HG02610 (cell line): ENCODE data around the gene NAGPA.
"Not testable (repeated sequence)": the region's sequence is repeated elsewhere in the genome, so short reads cannot be mapped to it uniquely, and the experiment has no call there.

Source experiments
- ATAC-seq: cut with Tn5 transposase; IDR thresholded peaks from one replicate; pipeline ENCODE4 v1.9.1; 2021; ENCODE audit warnings: mild to moderate bottlenecking, moderate library complexity; ENCODE audit not compliant: unreplicated experiment

NAGPA gene, protein sequence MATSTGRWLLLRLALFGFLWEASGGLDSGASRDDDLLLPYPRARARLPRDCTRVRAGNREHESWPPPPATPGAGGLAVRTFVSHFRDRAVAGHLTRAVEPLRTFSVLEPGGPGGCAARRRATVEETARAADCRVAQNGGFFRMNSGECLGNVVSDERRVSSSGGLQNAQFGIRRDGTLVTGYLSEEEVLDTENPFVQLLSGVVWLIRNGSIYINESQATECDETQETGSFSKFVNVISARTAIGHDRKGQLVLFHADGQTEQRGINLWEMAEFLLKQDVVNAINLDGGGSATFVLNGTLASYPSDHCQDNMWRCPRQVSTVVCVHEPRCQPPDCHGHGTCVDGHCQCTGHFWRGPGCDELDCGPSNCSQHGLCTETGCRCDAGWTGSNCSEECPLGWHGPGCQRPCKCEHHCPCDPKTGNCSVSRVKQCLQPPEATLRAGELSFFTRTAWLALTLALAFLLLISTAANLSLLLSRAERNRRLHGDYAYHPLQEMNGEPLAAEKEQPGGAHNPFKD

DNA sequence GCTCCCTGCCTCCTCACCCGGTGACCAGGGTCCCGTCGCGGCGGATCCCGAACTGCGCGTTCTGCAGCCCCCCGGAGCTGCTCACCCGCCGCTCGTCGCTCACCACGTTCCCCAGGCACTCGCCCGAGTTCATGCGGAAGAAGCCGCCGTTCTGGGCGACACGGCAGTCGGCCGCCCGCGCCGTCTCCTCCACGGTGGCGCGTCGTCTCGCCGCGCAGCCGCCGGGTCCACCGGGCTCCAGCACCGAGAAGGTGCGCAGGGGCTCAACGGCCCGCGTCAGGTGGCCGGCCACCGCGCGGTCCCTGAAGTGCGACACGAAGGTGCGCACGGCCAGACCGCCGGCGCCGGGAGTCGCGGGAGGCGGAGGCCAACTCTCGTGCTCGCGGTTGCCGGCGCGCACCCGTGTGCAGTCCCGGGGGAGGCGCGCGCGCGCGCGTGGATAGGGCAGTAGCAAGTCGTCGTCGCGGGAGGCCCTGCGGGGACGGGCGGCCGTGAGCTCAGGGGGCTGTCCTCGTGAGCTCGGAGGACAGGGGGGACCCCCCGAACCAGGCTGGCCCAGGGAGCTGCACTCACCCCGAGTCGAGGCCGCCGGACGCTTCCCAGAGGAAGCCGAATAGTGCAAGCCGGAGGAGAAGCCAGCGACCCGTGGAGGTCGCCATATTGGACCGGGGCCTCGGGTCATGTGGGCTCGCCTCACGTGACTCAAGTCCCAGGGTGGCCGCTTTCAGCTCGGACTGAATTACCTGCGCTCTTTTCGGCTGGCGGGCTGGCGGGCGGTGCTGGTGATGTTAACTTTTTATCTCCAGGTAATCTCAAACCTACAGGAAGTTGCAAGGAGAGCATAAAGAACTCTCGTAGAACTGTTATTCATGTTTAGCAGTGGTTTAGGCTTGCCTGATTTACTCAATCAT lies at the start of gene NAGPA:
Gene NAGPA (minus strand): TSS at position 680 of the 911 bp plus-strand sequence. CDS start 21 bp downstream, at position 659.
- peak; percentile 83 for ATAC-seq

DNA sequence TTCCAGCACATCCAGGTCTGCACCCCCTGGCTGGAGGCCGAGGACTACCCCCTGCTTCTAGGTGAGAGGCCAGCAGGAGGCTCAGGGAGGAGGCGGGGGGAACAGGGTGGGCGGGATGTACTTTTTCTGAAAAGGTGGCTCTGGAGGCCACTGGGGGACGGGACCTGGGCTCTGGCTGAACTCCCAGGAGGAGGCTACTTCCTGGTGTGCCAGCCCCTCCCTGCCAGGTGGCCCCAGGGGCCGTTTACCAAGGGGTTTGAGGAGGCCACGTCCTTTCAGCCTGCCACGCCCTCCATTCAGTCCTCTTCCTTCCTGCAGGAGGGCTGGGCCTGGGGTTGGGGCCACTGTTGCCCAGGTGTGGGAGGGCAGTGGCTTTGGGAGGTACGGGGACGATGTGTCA lies 47.3 kb upstream of the NAGPA start:
- not testable (repeated sequence) for ATAC-seq

- not testable (repeated sequence) for ATAC-seq
Observed at GRCh38 chr16:5080461-5080860, 46.7 kb upstream of the NAGPA start.

DNA sequence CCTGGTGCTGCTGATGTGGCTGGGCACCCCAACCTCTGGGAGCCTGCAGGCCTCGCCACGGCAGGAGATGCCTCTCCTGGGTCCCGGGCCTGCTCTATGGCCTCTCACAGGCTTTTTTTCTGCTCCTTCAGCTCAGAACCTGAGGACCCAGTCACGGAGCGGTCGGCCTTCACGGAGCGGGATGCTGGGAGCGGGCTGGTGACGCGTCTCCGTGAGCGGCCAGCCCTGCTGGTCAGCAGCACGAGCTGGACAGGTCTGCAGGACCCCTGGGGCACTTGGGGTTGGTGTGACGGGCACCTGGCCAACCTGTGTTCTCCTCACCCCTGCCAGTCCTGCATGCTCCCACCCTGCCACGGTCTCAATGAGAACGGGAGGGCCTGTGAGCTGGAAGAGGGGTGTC lies 44.9 kb upstream of the NAGPA start:
- ATAC-seq, result no peak

GRCh38 chr16:5077304-5077703 lies 43.6 kb upstream of the NAGPA start:
- no peak for ATAC-seq

DNA sequence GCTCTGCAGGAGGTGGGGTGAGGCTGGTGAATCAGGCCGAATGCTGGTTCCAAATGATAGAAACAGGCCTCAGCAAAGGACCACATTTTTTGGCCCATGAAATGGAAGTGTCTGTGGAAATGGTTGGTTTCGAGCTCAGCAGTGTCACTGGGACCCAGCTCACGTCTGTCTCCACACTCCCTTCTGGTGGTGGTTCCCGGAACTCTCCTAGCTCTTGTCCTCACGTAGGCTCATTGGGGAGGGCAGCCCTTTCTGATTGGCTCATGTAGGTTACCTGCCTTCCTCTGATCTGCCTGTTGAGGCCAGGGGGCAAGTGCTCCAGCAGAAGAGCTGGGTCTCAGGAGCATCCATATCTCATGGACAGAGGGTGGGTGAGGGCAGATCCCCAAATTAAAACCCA lies 41.9 kb upstream of the NAGPA start:
- ATAC-seq, result no peak

DNA sequence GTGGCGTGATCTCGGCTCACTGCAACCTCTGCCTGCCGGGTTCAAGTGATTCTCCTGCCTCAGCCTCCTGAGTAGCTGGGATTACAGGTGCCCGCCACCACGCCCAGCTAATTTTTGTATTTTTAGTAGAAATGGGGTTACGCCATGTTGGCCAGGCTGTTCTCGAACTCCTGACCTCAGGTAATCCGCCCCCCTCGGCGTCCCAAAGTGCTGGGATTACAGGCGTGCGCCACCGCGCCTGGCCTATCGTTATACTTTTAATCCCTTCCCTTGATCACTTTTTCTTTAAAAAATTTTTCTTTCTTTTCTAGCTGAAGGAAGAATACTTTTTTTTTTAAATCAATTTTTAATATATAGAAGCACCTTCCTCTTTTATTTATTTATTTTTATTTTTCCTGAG lies 40.0 kb upstream of the NAGPA start:
- not testable (repeated sequence) for ATAC-seq

- no peak for ATAC-seq
Observed at GRCh38 chr16:5073279-5073629, 39.5 kb upstream of the NAGPA start.

GRCh38 chr16:5072334-5073278 lies 38.9 kb upstream of the NAGPA start:
- ATAC-seq, result no peak

DNA sequence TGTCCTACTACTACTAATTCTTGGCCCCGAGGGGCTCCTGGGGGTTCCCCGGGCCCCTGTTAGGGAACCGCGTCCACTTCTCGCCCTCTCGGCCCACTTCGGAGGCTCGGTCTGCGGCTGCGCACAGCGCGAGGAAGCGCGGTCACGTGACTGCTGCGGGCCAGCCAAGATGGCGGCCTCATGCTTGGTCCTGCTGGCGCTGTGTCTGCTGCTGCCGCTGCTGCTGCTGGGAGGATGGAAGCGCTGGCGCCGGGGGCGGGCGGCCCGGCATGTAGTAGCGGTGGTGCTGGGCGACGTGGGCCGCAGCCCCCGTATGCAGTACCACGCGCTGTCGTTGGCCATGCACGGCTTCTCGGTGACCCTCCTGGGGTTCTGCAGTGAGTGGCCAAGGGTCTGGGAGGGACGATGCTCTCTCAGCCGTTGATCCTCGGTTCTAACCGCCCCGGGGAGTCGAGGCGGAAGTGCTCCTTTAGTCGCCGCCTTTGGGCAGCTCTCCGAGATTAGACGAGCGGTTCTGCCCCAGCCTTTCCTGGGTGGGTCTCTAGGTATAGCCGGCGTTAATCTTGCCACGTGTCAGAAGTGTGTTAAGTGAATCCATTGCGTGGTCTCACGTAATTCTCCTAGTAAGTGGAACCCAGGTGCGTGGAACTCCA lies 38.1 kb upstream of the NAGPA start, which contains the start of gene ALG1:
Gene ALG1 (plus strand): TSS at position 163 of the 653 bp plus-strand sequence. CDS start 7 bp downstream, at position 170.
- peak; percentile 82 for ATAC-seq

GRCh38 chr16:5071341-5071680 lies 37.6 kb upstream of the NAGPA start:
- ATAC-seq, result no peak

DNA sequence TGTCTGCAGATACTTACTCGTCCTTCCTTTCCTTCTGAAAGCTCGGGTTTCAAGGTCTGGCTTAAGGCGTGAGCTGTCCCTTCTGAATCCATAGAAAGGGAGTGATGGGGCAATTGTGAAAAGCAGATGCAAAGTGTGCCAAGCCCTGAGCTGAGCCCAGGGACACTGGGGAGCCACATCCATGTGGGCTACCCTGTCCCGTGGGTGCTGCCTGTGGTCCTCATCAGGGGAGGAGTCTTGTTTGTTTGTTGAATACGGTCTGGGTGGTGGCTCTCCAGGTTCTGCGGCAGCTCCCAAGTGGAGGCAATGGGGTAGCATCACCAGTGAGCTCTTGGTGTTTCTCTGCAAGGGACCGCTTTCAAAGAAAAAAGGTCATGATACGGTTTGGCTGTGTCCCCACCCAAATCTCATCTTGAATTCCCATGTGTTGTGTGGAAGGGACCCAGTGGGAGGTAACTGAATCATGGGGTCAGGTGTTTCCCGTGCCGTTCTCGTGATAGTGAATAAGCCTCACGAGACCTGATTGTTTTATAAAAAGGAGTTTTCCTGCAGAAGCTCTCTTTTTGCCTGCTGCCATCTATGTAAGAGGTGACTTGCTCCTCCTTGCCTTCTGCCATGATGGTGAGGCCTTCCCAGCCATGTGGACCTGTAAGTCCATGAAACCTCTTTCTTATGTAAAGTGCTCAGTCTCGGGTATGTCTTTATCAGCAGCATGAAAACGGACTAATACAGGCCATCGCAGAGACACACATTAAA lies 36.9 kb upstream of the NAGPA start:
- ATAC-seq, result no peak

DNA sequence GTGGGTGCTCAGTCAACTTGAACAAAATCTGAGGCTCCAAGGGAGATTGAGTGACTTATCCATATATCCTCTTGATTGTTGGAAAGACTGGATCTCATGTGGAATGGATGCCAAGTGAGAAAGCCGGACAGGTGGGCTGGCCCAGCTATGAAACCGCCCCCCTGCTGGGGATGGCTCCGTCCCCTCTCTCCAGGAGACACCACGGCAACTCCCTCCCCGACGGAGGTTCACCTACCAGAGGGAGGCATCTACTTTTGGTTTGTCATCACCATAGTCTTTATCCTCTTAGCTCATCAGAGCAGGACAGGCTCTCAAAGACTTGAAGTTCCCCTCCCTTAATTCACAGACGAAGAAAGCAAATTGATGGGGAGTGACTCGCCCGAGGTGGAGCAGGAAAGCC lies 36.1 kb upstream of the NAGPA start:
- no peak for ATAC-seq

- no peak for ATAC-seq
Observed at GRCh38 chr16:5069048-5069447, 35.3 kb upstream of the NAGPA start.

DNA sequence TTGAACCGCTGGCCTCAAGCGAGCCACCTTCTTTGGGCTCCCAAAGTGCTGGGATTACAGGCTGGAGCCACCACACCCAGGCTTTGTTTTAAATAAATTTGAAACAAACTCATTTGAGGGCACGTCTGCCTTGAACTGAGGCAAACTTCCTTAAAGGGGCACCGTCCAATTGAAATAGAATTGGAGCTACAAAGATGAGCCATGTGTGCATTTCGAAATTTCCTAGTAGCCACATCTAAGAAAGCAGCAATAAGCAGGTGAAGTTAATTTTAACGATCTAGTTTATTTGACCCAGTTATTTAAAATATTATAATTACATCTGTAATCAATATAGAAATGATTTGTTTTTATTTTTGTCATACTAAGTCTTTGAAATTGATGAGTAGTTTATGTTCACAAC lies 32.8 kb upstream of the NAGPA start:
- no peak for ATAC-seq

- no peak for ATAC-seq
Observed at GRCh38 chr16:5065813-5066212, 32.1 kb upstream of the NAGPA start, which contains the start of gene C16orf89. C16orf89 (minus strand) TSS chr16:5065956; CDS start chr16:5065908, 48 bp downstream.

DNA sequence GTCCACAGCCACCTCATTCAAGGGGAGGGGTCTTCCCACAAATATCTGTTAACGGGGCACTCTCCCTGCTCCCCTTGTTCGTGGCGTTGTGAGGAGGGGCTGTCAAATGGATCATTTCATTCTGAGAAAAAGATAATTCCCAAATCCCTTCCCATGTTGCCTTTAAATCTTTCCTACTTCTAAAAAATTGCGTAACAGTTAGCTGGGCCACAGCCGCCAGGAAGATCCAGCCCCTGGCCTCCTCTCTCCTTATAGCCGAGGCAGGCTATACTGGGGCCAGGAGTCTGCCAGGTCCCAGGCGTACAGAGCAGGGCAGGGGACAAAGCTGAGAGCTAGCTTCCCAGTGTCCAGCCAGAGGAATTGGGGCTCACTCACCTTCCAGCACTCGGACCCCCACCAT lies 31.6 kb upstream of the NAGPA start:
- ATAC-seq, result no peak

- no peak for ATAC-seq
Observed at GRCh38 chr16:5064915-5065314, 31.2 kb upstream of the NAGPA start.
